LoVo (cell line): ENCODE measurements around the gene JARID2.

Experiments
- DNase-seq: peaks from one replicate; pipeline ENCODE4 v3.0.0-alpha.2; 2016; ENCODE audit warnings: low spot score

Gene JARID2

DNA sequence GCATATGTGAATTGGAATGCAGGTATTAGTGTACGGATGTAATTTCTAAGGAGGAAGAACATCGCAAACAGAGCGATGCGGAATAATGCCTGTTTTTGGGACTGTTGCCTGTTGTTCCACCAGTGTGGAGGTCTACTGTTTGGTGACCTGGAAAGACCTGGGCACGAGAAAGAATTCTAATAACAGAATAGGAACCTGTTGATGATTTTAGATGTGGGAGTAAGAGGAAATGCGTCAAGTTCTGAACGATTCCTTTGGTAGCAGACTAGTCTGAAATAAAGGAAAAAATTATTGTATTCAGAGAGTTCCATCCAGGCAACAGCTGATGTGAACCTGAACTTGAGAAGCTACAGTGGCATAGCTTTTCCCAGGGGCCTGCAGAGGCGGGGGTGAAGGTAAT is 224.9 kb downstream of the JARID2 start:
- DNase-seq: no peak

DNA sequence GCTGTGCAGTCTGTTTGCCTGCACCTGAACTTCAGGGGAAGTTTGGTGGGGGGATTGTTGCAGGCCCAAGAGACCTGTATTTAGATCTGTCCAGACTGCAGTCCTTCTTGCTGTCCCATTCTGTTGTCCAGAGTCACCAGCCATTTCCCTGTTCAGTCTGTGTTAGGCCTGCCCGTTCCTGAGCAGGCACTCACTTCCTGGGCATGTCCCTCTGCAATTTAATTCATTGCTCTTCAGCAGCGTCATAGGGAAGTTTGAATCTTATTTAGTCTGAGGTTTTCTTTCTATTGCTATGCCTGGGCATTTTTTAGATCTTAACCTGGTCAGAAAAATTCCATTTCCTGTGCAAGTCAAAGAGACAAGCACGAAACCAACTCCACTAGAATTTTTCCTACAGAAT is 226.8 kb downstream of the JARID2 start:
- DNase-seq: no peak

DNA sequence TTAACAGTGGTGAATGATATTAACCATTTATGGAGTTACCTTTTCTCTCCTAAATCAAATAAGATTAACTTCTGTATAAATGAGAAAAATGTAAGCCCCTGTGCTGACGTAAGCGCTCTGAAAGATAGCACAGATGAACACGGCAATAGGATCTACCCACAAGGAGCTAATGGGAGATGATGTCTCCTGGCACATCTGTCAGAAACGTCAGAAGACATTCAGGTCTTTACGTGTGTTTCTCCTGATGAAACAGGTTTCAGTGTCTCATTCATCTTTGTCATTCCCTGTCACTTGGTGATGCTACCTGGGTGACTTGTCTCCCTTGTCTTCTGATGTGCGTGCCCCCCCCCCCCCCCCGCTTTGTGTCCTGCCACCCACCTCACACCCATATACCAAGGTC is 227.3 kb downstream of the JARID2 start:
- no peak for DNase-seq

GRCh38 chr6:15473741-15474161 is 227.9 kb downstream of the JARID2 start:
- DNase-seq: no peak

DNA sequence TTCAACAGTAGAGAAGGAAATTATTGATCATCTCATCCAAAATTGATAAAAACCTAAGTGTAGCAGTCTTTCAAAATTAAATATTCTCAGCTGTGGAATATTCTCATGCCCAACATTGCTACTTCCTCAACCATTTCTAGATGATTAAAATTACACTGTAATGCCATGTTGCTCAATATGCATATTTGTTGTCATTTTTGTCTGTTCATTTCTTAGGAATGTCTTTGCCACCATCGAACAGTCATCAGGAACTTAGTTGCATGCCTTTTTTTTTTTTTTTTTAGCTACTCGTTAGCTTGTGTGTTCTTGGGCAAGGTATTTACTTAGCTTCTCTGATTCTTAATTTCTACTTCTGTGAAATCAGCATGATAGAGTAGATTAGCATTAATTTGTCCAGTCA is 228.3 kb downstream of the JARID2 start:
- DNase-seq: no peak

DNA sequence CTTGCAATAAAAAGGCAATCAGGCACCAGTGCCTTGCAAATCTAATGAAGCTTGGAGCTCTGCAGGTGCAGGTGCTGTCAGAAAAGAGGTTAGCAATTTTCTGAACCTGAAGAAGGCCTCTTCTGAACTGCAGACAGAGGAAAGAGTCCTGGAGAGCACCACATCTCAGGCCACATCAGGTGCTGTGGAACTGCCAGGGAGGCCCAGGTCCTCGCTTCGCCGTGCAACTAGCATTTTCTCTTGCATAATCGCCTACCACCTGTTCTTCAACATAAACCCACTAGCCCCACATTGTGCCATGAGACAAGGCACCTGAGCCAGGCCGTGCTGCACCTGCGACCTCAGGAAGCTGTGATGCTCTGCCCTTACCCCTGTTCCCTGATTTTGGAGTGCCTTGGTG is 229.4 kb downstream of the JARID2 start:
- DNase-seq: no peak

DNA sequence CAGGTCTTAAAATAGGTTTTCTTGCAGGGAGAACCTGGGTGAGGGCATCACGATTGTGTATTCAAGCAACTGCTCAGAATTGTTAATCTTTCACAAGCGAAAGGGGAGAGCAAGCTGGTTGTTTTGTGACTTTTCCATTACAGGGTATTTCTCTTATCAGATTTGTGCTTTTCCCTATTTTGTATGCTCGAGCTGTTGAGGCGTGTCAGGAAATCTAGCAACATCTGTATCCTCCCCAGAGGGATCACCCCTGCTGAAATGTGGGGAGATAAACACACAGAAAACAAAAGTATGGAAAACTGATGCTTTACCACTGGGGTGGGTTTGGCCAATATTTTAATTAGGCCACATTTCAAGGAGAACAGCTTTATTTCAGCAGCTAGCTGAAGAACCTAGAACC is 230.0 kb downstream of the JARID2 start:
- no peak for DNase-seq

DNA sequence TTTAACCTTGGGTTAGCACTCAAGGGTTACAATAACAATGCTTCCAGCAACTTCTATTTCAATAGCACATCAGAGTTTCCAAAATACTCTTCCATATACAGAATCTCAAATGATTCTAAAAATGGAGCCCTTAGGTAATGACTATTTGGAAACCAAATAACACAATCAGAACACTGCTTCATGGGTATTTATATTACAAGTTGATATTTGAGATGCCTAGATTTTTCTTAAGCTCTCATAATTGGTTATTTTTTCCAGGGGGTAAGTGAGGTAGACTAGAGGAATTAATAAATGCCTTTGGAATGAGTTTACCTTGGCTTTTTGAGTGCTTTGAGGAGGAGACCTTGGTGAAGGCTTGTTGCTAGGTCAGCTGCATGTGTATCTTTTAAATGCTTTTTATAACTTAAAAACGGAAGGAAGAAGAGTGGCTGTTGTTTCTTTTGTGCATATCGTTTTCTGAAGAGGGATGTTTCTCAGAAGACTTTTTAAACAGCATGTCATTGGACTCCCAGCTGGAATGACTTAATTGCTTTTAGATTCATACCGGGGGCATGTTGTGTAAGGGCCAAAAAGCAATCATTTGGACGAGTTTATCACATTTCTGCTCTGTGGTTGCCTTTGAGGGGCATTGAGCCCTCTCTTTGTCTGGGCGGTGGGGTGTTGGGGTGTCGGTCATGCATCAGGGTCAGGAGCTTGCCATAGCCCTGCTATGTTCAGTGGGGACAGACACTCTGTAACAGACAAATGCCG is 230.9 kb downstream of the JARID2 start:
- DNase-seq: no peak

DNA sequence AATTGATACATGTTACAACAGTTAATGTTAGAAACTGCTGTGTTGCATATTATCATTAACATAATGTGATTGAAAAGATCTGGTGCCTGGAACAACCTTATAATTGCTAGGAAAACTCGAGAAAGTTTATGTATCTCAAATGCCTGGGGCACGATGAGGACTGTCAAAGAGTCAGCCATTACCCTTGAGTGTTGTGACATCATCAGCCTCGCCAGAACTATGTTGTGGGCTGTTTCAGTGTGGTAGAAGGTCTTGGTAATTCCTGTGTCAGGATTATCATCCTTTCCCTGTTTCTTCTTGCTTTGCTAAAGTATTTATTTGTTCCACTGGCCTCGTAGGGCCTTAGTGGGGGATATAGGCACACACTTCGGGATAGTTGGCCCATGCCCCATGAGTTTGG is 231.9 kb downstream of the JARID2 start:
- DNase-seq: no peak

DNA sequence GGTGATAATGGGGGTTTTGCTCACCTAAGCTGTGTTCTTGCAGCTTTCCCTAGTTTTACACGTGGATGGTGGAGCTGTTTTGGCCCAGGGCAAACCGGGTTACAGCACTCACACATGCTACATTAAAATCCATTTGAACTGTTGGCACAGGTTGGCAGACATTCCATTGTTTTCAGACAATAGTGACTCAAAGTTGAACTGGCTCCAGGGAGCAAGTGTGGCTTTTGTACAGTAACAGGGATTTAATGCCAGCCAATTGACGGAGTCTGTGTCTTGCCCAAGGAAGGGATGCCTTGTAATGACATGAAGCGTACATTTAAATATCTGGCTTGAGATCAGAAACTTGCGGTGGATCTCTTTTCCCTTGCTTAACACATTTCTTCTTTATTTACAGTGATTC is 233.9 kb downstream of the JARID2 start:
- no peak for DNase-seq

DNA sequence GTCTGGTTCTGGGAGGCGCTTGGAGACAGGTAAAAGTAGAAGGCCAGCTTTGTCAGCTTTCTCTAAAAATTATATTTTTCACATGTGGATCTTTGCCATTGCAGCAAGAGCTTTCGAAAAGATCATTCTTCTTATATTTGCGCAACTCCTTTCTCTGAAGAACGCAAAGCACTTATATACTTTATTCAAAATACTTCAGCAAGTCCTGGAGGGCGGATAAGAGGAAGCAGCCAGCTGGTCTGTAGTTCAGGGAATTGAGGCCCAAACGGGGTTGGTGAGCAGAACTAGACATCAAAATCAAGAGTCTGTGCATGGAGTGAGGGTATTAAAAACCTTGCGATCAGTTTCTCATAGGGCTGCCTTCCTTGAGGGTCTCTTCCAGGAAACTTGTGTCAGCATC is 234.7 kb downstream of the JARID2 start:
- DNase-seq: no peak

DNA sequence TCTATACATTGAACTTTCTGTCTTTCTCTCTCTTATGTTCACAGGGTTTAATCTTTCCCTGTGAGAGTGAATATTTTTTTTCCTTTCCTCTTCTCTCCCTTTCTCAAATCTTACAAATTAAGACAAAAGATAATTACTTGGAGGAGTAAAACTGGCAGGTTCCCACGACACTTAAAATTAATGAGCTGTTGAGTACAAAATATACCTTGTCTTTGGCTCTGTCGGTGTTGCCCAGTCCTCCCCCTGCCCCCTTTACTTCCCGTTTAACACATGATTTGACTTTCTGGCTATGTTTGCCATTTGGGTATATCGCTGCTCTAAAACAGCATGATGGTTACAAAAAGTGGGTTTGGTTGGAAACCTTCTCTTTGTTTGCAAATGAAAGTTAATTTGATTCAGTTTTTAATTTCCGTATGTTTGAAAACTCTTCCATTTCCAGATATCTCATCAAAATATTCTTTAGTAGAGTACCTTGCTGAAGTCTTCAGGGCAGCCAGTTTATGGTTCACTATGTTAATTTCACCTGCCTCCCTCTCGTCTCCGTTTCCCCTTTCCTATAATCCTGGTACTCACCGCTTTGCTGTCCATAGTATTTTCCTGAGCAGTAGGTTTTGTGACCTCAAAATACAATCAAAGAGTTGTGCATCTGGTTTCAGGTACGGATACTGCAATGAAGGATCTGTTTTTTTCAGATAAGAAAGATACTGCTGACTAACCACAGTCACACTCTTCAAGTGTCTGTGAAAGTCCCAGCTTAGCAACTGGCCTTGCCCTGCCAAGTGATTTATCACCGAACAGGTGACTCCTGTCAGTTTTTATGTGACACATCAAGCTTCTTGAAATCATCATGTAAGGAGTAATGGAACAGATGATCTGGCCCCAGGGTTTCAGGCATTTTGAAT is 235.8 kb downstream of the JARID2 start:
- no peak for DNase-seq

GRCh38 chr6:15483060-15483459 is 237.2 kb downstream of the JARID2 start:
- no peak for DNase-seq

DNA sequence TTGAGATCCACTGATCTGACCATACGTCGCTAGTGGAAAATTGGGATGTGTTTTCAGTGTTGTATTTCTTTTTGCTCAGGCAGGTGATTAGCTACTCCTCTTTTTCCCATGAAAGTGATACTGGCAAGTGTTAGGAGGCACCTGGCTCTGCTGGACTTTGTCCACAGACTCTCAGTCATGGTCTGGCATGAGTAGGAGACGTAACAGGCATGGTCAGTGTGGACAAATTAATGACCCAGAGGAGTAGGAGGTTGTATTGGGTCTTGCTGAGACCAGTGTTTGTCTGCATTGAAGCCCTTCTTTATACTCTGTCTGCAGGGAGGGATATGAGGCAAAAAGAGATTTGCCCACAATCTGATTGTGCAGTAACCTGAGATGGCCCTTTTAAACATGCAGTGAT is 238.3 kb downstream of the JARID2 start:
- DNase-seq: no peak

DNA sequence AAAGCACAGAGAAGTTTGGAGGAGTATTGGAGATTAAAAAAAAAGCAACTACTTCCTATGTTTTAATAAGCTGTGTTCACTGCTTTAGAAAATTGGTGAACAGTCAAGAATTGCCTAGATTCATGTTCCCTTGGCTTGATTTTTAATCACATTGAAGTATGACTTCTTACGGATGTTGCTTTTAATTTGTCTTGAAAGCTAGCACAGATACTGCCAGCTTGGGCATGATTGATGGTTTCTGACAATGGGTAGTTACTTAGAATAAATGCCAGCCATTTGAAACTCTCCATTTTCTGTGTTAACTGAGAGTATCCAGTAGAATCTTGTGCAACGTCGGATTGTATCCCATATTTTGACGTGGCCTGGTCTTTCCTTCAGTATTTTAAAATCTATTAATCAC is 239.0 kb downstream of the JARID2 start:
- DNase-seq: no peak

DNA sequence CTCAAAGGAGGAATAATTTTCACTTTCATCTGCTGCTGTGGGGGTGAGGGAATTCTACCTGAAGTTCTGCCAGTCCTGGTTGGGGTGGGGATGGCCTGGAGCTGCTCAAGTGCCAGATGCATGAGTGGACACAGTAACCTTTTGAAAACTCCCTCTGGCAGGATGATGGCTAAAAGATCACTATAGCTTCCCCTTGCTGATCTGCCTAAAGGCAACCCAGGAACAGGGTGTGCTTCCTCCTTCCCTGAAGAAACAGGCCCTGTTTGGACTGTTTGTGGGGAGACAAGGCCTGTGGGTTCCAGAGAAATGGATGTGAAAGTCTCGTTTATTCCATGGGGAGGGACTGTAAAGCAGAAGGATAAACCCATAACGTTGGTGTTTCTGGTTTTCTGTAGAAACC is 240.1 kb downstream of the JARID2 start:
- no peak for DNase-seq

DNA sequence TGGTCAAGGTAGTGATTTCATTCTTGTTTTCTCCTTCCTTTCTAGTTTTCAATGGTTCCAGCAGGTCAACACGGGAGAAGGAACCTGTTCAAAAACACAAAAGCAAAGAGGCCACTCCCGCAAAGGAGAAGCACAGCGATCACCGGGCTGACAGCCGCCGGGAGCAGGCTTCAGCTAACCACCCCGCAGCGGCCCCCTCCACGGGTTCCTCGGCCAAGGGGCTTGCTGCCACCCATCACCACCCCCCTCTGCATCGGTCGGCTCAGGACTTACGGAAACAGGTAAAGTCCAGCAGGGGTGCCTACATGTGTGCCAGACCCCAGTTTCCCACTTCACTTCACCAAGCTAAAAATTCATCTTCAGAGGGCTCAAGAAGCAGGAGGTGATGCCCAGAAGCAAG is 241.4 kb downstream of the JARID2 start:
- DNase-seq: no peak

GRCh38 chr6:15489261-15489962 is 243.5 kb downstream of the JARID2 start:
- no peak for DNase-seq

DNA sequence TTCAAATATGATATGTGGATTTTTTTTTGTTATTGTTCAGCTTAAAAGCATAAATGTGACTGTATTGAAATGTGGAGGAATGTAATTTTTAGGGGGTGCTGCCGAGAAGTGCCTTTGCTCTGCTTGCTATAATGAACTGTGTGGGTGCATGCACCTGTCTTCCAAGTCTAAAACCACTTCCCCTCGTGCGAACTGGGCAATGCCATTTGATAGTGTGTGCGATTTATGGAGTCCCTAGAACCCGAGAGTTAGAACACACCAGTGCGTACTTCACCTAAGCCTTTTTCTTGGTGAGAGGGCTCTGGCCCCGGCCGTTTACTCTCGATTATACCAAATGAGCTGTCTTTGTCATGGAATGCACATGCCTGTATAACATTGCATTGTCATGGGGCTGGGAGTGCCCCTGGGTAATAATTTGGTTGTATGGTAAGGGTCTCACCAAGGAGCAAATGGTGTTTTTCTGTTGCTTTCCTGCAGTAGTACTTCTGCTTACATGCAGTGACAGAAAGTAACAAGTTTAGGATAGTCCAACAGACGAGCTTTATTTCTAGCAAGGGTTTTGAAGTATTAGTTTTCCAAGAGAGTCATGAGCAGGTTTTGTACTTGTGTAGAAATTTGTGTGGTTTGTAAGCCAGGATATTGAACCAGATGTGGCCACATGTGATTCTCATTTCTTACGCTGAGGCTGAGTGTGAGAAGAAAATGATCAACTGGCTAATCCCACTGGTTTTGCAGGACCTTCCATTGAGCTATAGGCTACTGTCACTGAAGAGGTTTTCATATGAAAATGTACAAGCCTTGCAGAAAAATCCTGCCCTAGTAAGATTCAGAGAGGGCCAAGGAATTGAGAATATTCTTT is 244.6 kb downstream of the JARID2 start:
- DNase-seq: no peak

GRCh38 chr6:15491255-15491985 is 245.6 kb downstream of the JARID2 start:
- DNase-seq: peak; percentile 53

GRCh38 chr6:15491986-15492269 is 246.1 kb downstream of the JARID2 start:
- DNase-seq: no peak
